ENCODE results near the gene FDCSP. TPM values are rescaled to one million over a fixed set of nuclear protein-coding genes. Genes with fewer than 3 reads are reported as not detected.

The FDCSP gene
- total and polyA plus RNA-seq, 2 of the 13 experiments (the other 11 are each of a cell fraction or from before 2014, with no cell fraction given), result not detected

- TF ChIP-seq ZNF224 (CRISPR knock-in tag; IDR thresholded peaks at IDR 0.05) (no peak), ZNF512B (CRISPR knock-in tag; IDR thresholded peaks at IDR 0.05; ENCODE audit: borderline replicate concordance) (no peak), ARNT (IDR thresholded peaks at IDR 0.05) (0 out of 2 replicates have a peak, but pooled peaks have one; percentile 59), ZNF7 (CRISPR knock-in tag; IDR thresholded peaks at IDR 0.05) (no peak), TCF12 (IDR thresholded peaks at IDR 0.05) (no peak), TCF12 (CRISPR knock-in tag; IDR thresholded peaks at IDR 0.05) (peak; percentile 91), ARID3A (IDR thresholded peaks at IDR 0.05; ENCODE audit: low read depth, low read length) (peak; percentile 92), GRHL1 (CRISPR knock-in tag; conservative IDR thresholded peaks at IDR 0.05) (no peak), ZNF383 (CRISPR knock-in tag; IDR thresholded peaks at IDR 0.05; ENCODE audit: borderline replicate concordance) (no peak), PHF20 (CRISPR knock-in tag; IDR thresholded peaks at IDR 0.05) (no peak), ZKSCAN5 (CRISPR knock-in tag; IDR thresholded peaks at IDR 0.05) (no peak), MYPOP (CRISPR knock-in tag; IDR thresholded peaks at IDR 0.05) (no peak), BATF2 (CRISPR knock-in tag; IDR thresholded peaks at IDR 0.05) (no peak), SALL1 (CRISPR knock-in tag; IDR thresholded peaks at IDR 0.05) (peak; percentile 77; the same call in 1 of the 2 replicates), ZBTB26 (CRISPR knock-in tag; IDR thresholded peaks at IDR 0.05; ENCODE audit: borderline replicate concordance) (no peak), RNF2 (conservative IDR thresholded peaks at IDR 0.05; ENCODE audit: low read depth) (no peak), MTA1 (CRISPR knock-in tag; IDR thresholded peaks at IDR 0.05; ENCODE audit: borderline replicate concordance) (no peak; the same call in 1 of the 2 replicates)
Observed at GRCh38 chr4:70182517-70183167, 43.3 kb upstream of the FDCSP start (continued).

Data from HepG2 (cell line).